Ureter (tissue), 1 donor: ENCODE results near the gene HDAC9. TPM values are rescaled to one million over a fixed set of nuclear protein-coding genes. Genes with fewer than 3 reads are reported as not detected.
A peak's percentile ranks its signal among the peaks of the same experiment; 100 is the strongest.

Experiments
- DNase-seq: peaks from one replicate; pipeline ENCODE4 v3.0.0-alpha.2; 2020; ENCODE audit warnings: low spot score
- total RNA-seq: library from RNA; stranded (reverse); gene quantifications from one replicate; pipeline ENCODE4 v1.2.4, GENCODE V29; 2023
- donor health status: DM: yes; HTN: yes; CAD: no.

The HDAC9 gene
- total RNA-seq, 1 donor from 2014 or later = 20.0 TPM

DNA sequence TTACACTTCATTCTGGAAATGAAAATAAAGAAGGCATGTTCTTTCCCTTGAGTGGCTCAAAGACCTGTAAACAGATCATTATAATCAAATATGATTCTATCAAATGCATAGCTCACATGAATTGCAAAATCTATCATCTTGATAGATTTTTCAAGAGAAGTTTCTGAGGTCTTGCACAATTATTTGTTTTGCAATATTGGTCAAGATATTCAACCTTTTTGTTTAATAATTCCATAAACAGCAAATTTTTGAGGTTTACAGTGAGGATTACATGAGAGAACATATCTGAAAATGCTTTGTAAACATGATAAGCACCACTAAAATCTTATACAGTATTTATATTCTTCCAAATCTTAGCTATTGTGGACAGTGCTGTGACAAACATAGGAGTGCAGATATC is 160.8 kb downstream of the HDAC9 start:
- DNase-seq = no peak

DNA sequence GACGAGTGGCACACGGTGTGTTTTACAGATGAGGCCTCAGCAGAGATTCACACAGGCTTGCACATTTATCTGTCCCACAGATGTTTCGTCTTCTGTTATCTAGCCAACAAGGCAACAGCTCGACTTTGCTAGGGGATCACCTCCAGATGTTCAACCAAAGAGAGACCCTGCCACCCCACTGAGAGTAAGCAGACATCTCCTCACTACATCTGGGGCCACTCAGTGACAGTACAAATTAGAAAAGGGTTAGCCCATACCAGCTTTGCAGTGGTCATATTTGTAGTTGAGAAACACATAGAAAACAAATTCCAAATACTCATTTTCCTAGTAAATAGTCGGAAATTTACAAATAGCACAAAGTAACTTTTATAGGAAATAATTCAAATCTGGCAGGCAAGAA is 164.2 kb downstream of the HDAC9 start:
- DNase-seq = no peak

- no peak for DNase-seq
Measured at GRCh38 chr7:18663321-18663720, 167.8 kb downstream of the HDAC9 start.

- DNase-seq = peak; percentile 78
Measured at GRCh38 chr7:18666107-18666728, 170.7 kb downstream of the HDAC9 start.

DNA sequence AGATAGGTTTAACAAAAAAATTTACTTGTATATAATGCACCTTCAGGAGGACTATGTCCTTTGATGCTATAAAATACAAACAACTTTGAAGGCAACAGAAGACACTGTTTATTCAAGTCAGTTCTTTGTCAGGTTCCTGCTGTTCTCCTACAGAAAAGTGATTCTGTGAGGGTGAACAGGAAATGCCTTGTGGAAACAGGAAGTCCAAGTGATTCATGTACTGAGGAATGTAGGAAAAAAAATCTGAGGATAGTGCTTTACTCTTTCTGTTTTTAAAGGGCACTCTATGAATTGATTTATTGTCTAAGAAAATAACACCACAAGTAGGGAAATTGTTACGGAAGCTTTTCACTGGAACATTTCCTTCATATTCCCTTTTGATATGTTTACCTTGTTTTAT is 171.9 kb downstream of the HDAC9 start:
- DNase-seq = no peak

DNA sequence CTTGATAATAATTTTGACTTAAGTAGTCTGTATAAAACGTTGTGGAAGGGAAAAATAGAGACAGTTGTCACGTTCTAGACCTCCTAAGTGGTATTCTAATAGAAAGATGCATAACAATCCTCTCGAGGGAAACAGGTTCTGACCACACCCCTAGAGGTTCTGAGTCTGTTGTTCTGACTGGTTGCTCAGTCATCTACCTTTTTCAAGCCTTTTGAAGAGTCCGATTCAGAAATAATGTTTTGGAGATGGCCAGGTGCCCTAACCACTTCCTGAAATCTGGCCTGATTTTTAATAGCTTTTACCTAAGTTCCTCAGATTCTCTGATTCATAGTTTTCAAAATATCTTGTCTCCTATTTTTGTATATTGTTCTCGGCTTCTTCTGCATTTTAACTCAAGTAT is 175.6 kb downstream of the HDAC9 start:
- no peak for DNase-seq

GRCh38 chr7:18675579-18675978 is 180.0 kb downstream of the HDAC9 start:
- DNase-seq = no peak

- no peak for DNase-seq
Measured at GRCh38 chr7:18679261-18679660, 183.7 kb downstream of the HDAC9 start.

- no peak for DNase-seq
Measured at GRCh38 chr7:18680576-18680975, 185.0 kb downstream of the HDAC9 start.

GRCh38 chr7:18684916-18685315 is 189.4 kb downstream of the HDAC9 start:
- no peak for DNase-seq

- no peak for DNase-seq
Measured at GRCh38 chr7:18685971-18686370, 190.4 kb downstream of the HDAC9 start.

GRCh38 chr7:18689551-18689950 is 194.0 kb downstream of the HDAC9 start:
- no peak for DNase-seq

GRCh38 chr7:18693406-18693805 is 197.9 kb downstream of the HDAC9 start:
- no peak for DNase-seq

- DNase-seq = no peak
Measured at GRCh38 chr7:18693816-18694215, 198.3 kb downstream of the HDAC9 start.

GRCh38 chr7:18694484-18694883 is 198.9 kb downstream of the HDAC9 start:
- DNase-seq = no peak

DNA sequence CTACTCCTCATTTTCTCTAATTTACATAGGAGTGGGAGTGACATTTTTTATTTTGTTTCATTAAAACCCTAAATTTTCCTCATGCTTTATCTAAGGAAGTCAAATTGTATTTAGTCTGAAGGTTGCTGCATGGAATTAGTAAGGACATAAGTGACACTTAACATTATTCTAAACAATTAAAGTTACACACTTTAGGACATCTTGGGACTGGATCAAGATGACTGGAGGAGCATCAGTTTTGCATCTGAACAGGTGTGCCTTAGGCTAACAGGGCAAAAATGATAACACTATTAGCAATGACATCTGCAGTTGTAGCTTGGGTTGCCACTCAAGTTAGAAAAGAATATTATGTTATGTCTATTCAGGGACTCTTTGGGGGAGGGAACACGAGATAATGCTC is 199.4 kb downstream of the HDAC9 start:
- DNase-seq = no peak

DNA sequence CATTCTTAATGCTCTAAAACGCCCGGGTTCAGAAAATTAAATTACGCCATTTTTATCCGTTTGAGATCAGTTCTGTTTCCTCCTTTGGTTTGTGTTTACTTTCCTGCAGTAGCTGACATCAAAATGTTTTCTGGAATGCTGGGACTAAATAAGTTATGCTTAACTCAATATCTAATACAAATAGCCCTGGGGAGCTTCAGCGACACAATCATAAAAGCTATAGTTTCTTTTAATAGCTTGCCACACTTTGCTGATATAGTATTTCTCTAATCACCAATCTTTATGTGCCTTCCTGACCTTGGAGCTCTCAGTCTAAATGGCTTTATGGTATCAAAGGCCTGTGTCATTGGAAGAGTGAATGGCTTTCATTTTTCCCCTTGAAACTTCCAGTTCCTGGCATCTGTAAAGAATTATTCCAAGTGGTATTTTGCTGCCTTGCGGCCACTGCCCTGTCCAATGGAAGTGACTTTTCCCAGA is 202.7 kb downstream of the HDAC9 start:
- no peak for DNase-seq

GRCh38 chr7:18700147-18700546 is 204.6 kb downstream of the HDAC9 start:
- DNase-seq = no peak

DNA sequence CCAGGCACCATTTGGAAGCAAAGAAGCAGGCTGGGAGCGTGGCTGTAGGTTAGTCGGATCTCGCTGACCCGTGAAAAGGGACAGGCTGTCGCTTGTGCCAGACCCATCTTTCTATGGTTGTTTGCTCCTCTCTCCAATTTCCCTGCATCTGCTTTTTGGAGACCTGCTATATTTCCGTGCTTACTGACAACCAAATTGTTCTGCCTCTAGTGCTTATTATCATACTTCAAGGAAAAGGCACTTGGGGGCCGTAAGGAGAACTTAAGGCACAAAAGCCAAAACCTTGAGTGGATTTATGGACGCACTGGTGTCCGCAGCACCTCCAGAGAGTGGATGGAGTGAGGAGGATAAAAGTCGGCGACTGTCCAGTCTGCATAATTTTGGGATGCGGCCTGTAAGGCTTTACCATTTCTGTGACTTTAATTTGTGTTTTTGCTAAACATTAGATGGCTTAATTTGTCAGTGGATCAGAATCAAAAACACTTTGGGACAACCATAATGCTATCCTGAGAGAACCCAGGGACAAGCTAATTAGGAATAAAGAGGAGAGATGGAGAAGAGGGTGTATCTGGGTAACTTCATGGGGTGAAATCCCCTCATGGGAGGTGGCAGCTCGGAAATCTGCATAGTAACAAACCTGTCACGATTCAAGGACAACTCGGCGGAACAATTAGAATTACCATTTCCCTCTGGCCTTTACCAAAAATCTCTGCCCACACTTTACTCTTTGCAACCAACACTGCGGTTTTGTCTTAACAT is 206.7 kb downstream of the HDAC9 start:
- DNase-seq = no peak

DNA sequence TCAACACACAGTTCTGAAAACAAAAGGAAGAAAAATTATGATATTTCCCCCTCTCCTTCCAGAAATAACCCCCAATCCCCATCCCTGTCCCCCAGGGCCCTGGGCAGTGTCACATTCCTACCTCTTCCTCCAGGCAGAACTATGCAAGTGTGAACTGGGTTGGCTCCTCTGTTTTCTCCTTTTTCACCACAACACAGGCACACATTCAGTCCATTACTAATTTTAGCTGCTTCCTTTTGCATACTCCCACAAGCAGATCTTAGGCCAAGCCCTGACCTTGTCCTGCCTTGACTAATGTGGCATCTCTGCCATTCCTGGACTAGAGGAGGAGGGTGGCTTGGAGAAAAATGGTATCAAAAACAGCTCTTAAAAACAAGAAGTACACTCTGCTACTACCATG is 208.1 kb downstream of the HDAC9 start:
- DNase-seq = no peak

- DNase-seq = no peak
Measured at GRCh38 chr7:18706670-18707069, 211.1 kb downstream of the HDAC9 start.

DNA sequence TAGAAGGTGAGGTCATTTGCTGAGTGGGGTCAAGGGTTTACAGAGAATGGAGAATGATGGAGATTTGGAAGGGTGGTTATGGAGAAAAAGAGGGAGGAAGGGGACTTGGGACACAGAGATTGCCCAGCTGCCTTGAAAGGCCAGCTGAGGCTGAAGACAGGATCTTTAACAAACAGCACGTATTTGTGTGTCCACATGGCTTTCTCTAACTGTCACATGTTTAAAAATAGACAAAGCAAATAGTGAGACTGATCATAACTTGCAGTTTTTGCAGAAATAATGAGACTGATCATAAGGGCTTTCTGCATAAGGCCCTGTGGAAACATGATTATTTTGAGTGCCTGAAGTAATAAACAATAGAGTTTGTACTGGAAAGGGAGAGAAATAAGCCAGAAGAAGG is 212.7 kb downstream of the HDAC9 start:
- no peak for DNase-seq

- no peak for DNase-seq
Measured at GRCh38 chr7:18715988-18716387, 220.4 kb downstream of the HDAC9 start.

GRCh38 chr7:18721429-18721828 is 225.9 kb downstream of the HDAC9 start:
- no peak for DNase-seq
